Neural cell (in vitro differentiated cells): Measurements from ENCODE around the gene RARRES1. TPM values are rescaled to one million over a fixed set of nuclear protein-coding genes. Genes with fewer than 3 reads are reported as not detected.

ENCODE experiments used
- H2AFZ ChIP-seq: fragments of 200-600, 300-800 bp; sonication (generic), shearing (Covaris generic); 2 replicates; pipeline ENCODE4 v1.6.0; 2014; ENCODE audit warnings: low read depth, mild to moderate bottlenecking, antibody characterized with exemption, low read length, moderate library complexity
- H3F3A ChIP-seq: fragments of 200-600 bp; shearing (Covaris generic); 2 replicates; pipeline ENCODE4 v1.6.1; 2016; ENCODE audit warnings: mild to moderate bottlenecking, moderate library complexity, mixed read lengths, antibody characterized with exemption, low read length; ENCODE audit not compliant: insufficient read depth, poor library complexity, severe bottlenecking
- H3K27ac ChIP-seq: fragments of 200-600, 300-800 bp; sonication (generic), shearing (Covaris generic); 2 replicates; pipeline ENCODE4 v1.5.1; 2014; ENCODE audit warnings: mild to moderate bottlenecking, low read length, moderate library complexity
- H3K27me3 ChIP-seq: fragments of 300-800, 200-600 bp; sonication (generic), shearing (Covaris generic); 2 replicates; pipeline ENCODE4 v1.6.0; 2014; ENCODE audit warnings: mild to moderate bottlenecking, low read depth, low read length, moderate library complexity; ENCODE audit not compliant: insufficient read depth
- H3K36me3 ChIP-seq: fragments of 300-800, 200-600 bp; sonication (generic), shearing (Covaris generic); 2 replicates; pipeline ENCODE4 v1.5.1; 2014; ENCODE audit warnings: mild to moderate bottlenecking, antibody characterized with exemption, low read length, moderate library complexity; ENCODE audit not compliant: insufficient read depth
- H3K4me2 ChIP-seq: fragments of 300-800, 200-600 bp; sonication (generic), shearing (Covaris generic); 2 replicates; pipeline ENCODE4 v1.6.0; 2014; ENCODE audit warnings: mild to moderate bottlenecking, low read length
- H3K4me3 ChIP-seq: fragments of 300-800, 200-600 bp; sonication (generic), shearing (Covaris generic); 2 replicates; pipeline ENCODE4 v1.5.1; 2014; ENCODE audit warnings: mild to moderate bottlenecking, low read length, moderate library complexity
- H3K79me2 ChIP-seq: fragments of 200-600 bp; shearing (Covaris generic); replicated peaks from 2 replicates; pipeline ENCODE4 v1.6.0; 2014; ENCODE audit warnings: mild to moderate bottlenecking, low read length, moderate library complexity; ENCODE audit not compliant: insufficient read depth
- H3K9ac ChIP-seq: fragments of 300-800, 200-600 bp; sonication (generic), shearing (Covaris generic); 2 replicates; pipeline ENCODE4 v1.6.1; 2016; ENCODE audit warnings: mild to moderate bottlenecking, low read length, mixed read lengths
- H3K9me2 ChIP-seq: fragments of 200-600 bp; shearing (Covaris generic); 2 replicates; pipeline ENCODE4 v1.6.1; 2016; ENCODE audit warnings: mild to moderate bottlenecking, low read length, mixed read lengths; ENCODE audit not compliant: insufficient read depth
- H3K9me3 ChIP-seq: fragments of 200-600, 300-800 bp; sonication (generic), shearing (Covaris generic); 2 replicates; pipeline ENCODE4 v1.6.1; 2016; ENCODE audit warnings: mild to moderate bottlenecking, mixed run types, low read length, moderate library complexity, mixed read lengths
- H4K20me1 ChIP-seq: fragments of 200-600 bp; shearing (Covaris generic); 2 replicates; pipeline ENCODE4 v1.6.1; 2016; ENCODE audit warnings: mild to moderate bottlenecking, mixed run types; ENCODE audit not compliant: insufficient read depth
- EP300 ChIP-seq: fragments of 450-650 bp; conservative IDR thresholded peaks from 2 replicates; pipeline ENCODE4 v1.6.1; 2014; ENCODE audit warnings: antibody characterized with exemption, mild to moderate bottlenecking, moderate library complexity; ENCODE audit not compliant: poor library complexity, severe bottlenecking
- EZH2 ChIP-seq: fragments of 200-600, 300-800 bp; shearing (Covaris generic), sonication (generic); IDR thresholded peaks from 2 replicates; pipeline ENCODE4 v1.6.1; 2014; ENCODE audit warnings: antibody characterized with exemption, low read length, borderline replicate concordance, mild to moderate bottlenecking; ENCODE audit not compliant: insufficient read depth, poor library complexity, severe bottlenecking
- MXI1 ChIP-seq: fragments of 450-650 bp; conservative IDR thresholded peaks from 2 replicates; pipeline ENCODE4 v1.6.1; 2014; ENCODE audit warnings: antibody characterized with exemption, mild to moderate bottlenecking; ENCODE audit not compliant: poor library complexity, severe bottlenecking
- POLR2AphosphoS5 ChIP-seq: IDR thresholded peaks from 2 replicates; pipeline ENCODE4 v1.6.1; 2012
- RAD21 ChIP-seq: fragments of 450-650 bp; conservative IDR thresholded peaks from 2 replicates; pipeline ENCODE4 v1.6.1; 2014; ENCODE audit warnings: antibody characterized with exemption, mild to moderate bottlenecking, moderate library complexity
- SMC3 ChIP-seq: fragments of 450-650 bp; conservative IDR thresholded peaks from 2 replicates; pipeline ENCODE4 v1.6.1; 2014; ENCODE audit warnings: antibody characterized with exemption, mild to moderate bottlenecking, moderate library complexity; ENCODE audit not compliant: poor library complexity
- TAF1 ChIP-seq: IDR thresholded peaks from 2 replicates; pipeline ENCODE4 v1.6.1; 2012; ENCODE audit warnings: low read depth
- polyA plus RNA-seq: library from polyadenylated mRNA; depleted of rRNA; stranded (reverse); fragments of >200 nt; gene quantifications from 2 replicates; pipeline ENCODE4 v1.2.3, GENCODE V29; 2014
- TF ChIP-seq, protein P1 (sequence below): IDR thresholded peaks from 2 replicates; pipeline ENCODE4 v1.6.1; 2012; ENCODE audit warnings: borderline replicate concordance
- TF ChIP-seq, protein P2 (sequence below): fragments of 450-650 bp; IDR thresholded peaks from 2 replicates; pipeline ENCODE4 v1.5.1; 2014; ENCODE audit warnings: antibody characterized with exemption, mild to moderate bottlenecking, moderate library complexity; ENCODE audit not compliant: poor library complexity, severe bottlenecking

Gene RARRES1
- polyA plus RNA-seq, 1 donor from 2014 or later = not detected

DNA sequence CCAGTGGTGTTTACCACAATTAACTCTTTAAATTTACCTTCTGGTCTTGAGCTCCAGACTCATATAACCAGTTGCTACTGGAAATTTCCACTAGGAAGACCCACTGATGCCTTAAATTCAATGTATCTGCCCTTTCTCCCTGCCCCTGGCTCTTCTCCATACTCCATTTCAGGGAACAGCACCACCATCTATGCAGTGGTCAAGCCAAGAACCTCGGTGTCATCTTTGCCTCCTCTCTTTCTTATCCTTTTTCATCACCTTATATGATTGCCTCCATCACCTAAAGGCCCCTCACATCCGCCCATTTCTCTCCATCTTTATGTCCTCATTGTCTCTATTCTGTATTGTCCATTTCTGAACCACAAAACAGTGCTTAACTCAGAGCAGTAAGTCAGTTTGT is 48.9 kb upstream of the RARRES1 start:
- Histone ChIP-seq H3K4me3 (no peak overlapping the region), H3K9ac (no peak overlapping the region), H3K27ac (no peak overlapping the region), H3K9me2 (no peaks in the 10 kb centered on the region), H3K9me3 (no peaks in the 10 kb centered on the region), H2AFZ (no peak overlapping the region), H3F3A (no peaks in the 10 kb centered on the region), H3K27me3 (no peaks in the 10 kb centered on the region), H4K20me1 (no peaks in the 10 kb centered on the region), H3K36me3 (no peaks in the 10 kb centered on the region), H3K79me2 (no peaks in the 10 kb centered on the region), H3K4me2 (no peak overlapping the region)
- TF ChIP-seq, protein P1, sequence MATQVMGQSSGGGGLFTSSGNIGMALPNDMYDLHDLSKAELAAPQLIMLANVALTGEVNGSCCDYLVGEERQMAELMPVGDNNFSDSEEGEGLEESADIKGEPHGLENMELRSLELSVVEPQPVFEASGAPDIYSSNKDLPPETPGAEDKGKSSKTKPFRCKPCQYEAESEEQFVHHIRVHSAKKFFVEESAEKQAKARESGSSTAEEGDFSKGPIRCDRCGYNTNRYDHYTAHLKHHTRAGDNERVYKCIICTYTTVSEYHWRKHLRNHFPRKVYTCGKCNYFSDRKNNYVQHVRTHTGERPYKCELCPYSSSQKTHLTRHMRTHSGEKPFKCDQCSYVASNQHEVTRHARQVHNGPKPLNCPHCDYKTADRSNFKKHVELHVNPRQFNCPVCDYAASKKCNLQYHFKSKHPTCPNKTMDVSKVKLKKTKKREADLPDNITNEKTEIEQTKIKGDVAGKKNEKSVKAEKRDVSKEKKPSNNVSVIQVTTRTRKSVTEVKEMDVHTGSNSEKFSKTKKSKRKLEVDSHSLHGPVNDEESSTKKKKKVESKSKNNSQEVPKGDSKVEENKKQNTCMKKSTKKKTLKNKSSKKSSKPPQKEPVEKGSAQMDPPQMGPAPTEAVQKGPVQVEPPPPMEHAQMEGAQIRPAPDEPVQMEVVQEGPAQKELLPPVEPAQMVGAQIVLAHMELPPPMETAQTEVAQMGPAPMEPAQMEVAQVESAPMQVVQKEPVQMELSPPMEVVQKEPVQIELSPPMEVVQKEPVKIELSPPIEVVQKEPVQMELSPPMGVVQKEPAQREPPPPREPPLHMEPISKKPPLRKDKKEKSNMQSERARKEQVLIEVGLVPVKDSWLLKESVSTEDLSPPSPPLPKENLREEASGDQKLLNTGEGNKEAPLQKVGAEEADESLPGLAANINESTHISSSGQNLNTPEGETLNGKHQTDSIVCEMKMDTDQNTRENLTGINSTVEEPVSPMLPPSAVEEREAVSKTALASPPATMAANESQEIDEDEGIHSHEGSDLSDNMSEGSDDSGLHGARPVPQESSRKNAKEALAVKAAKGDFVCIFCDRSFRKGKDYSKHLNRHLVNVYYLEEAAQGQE = no peak
- TF ChIP-seq POLR2AphosphoS5 (no peak), MXI1 (no peak), EP300 (no peak)

GRCh38 chr3:158780766-158781165 is 48.5 kb upstream of the RARRES1 start:
- Histone ChIP-seq H3K27me3 (no peaks in the 10 kb centered on the region), H3F3A (no peaks in the 10 kb centered on the region), H3K27ac (no peak overlapping the region), H3K36me3 (no peaks in the 10 kb centered on the region), H3K9me3 (no peaks in the 10 kb centered on the region), H3K4me3 (no peak overlapping the region), H3K79me2 (no peaks in the 10 kb centered on the region), H2AFZ (no peak overlapping the region), H4K20me1 (no peaks in the 10 kb centered on the region), H3K9me2 (no peaks in the 10 kb centered on the region), H3K4me2 (no peak overlapping the region), H3K9ac (no peak overlapping the region)
- no peak for TF ChIP-seq EZH2

GRCh38 chr3:158777161-158777873 is 45.1 kb upstream of the RARRES1 start:
- TF ChIP-seq TAF1 (no peak), MXI1 (no peak), EZH2 (no peak), POLR2AphosphoS5 (no peak), SMC3 (no peak), RAD21 (no peak), EP300 (no peak)
- TF ChIP-seq, protein P2, sequence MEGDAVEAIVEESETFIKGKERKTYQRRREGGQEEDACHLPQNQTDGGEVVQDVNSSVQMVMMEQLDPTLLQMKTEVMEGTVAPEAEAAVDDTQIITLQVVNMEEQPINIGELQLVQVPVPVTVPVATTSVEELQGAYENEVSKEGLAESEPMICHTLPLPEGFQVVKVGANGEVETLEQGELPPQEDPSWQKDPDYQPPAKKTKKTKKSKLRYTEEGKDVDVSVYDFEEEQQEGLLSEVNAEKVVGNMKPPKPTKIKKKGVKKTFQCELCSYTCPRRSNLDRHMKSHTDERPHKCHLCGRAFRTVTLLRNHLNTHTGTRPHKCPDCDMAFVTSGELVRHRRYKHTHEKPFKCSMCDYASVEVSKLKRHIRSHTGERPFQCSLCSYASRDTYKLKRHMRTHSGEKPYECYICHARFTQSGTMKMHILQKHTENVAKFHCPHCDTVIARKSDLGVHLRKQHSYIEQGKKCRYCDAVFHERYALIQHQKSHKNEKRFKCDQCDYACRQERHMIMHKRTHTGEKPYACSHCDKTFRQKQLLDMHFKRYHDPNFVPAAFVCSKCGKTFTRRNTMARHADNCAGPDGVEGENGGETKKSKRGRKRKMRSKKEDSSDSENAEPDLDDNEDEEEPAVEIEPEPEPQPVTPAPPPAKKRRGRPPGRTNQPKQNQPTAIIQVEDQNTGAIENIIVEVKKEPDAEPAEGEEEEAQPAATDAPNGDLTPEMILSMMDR = no peak
- TF ChIP-seq, protein P1 = no peak
- H2AFZ ChIP-seq = no peak overlapping the region

More at GRCh38 chr3:158777161-158777873, 45.1 kb upstream of the RARRES1 start:
- H3K27me3 ChIP-seq = no peaks in the 10 kb centered on the region
- H3K9me3 ChIP-seq = no peaks in the 10 kb centered on the region
- no peak overlapping the region for H3K4me2 ChIP-seq
- H3K27ac ChIP-seq = no peak overlapping the region
- H3K9ac ChIP-seq = no peak overlapping the region
- no peaks in the 10 kb centered on the region for H3K79me2 ChIP-seq
- no peaks in the 10 kb centered on the region for H4K20me1 ChIP-seq
- no peak overlapping the region for H3K4me3 ChIP-seq
- H3F3A ChIP-seq = no peaks in the 10 kb centered on the region
- H3K36me3 ChIP-seq = no peaks in the 10 kb centered on the region
- no peaks in the 10 kb centered on the region for H3K9me2 ChIP-seq
